ENCODE measurements around the gene INTS3.

The INTS3 gene

DNA sequence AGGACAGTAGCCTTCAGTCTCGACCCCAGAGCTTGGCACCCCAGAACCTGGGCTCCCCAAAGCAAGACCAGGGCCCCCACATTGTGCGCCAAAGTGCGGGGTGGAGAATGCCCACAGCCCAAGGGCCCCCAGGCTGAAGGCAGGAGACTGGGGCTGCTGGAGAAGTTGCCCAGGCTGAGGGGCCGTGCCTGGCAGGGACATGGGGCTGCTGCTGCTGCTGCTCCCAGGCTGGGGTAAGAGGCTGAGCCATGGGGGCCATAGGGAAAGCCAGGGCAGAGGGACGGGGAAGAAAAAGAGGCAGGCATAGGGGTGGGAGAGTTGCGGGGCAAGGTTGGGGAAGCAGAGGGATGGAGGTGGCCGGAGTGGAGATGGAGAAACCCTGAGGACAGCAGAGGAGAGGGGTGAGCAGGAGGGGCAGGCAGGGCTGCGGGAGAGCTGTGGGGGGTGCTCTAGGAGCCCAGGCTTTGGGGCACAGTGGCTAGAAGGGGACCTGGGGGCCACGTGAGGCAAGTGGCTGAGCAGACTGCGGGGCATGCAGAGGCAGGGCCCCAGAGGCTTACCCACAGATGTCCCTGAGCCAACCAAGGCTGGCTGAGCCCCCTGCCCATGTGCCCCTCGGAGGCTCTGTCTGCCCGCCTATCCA lies 66.2 kb downstream of the INTS3 start:
- DNase-seq (ENCODE audit: extremely low read depth, low read depth), result no peak
- TF ChIP-seq, protein P1, sequence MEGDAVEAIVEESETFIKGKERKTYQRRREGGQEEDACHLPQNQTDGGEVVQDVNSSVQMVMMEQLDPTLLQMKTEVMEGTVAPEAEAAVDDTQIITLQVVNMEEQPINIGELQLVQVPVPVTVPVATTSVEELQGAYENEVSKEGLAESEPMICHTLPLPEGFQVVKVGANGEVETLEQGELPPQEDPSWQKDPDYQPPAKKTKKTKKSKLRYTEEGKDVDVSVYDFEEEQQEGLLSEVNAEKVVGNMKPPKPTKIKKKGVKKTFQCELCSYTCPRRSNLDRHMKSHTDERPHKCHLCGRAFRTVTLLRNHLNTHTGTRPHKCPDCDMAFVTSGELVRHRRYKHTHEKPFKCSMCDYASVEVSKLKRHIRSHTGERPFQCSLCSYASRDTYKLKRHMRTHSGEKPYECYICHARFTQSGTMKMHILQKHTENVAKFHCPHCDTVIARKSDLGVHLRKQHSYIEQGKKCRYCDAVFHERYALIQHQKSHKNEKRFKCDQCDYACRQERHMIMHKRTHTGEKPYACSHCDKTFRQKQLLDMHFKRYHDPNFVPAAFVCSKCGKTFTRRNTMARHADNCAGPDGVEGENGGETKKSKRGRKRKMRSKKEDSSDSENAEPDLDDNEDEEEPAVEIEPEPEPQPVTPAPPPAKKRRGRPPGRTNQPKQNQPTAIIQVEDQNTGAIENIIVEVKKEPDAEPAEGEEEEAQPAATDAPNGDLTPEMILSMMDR (IDR thresholded peaks at IDR 0.05; ENCODE audit: low read depth, low read length, missing control alignments), result no peak
- H3K4me3 ChIP-seq (replicated peaks; ENCODE audit: low read depth, low read length), result no peak overlapping the region

DNA sequence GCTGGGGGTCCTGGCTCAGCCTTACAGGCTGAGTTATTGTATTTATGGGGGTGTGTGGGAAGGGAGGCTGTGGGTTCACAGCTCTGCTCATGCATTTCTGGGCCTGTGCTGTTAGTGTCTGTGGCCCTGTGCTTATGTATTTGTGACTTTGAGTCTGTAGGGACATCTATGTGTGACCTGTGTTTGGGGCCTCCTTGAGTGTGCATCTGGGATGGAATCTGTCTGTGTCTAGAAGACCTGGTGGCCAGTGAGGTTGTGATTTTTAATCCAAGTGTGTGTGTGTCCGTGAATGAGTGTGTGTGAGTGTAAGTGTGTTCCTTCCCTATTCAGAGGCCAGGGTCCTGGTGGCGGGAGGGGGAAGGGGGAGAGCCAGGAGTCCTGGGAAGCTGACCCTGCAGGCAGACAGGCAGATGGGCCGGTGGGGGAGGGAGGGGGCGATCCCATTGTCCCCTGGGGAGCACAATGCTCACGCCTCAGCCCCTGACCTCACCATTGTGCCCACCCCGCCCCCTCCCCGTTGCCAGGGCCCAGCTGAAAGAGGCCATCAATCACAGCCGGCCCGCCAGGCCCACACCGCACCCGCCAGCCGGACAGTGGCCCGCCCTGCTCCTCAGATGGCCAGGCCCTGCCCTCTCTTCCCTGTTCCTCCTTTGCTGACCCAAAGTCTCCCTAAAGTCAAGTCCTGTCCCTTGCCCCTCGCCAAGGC lies 66.9 kb downstream of the INTS3 start:
- DNase-seq (ENCODE audit: extremely low read depth, low read depth), result no peak
- TF ChIP-seq, protein P1 (IDR thresholded peaks at IDR 0.05; ENCODE audit: low read depth, low read length, missing control alignments), result no peak
- no peak overlapping the region for H3K4me3 ChIP-seq (replicated peaks; ENCODE audit: low read depth, low read length)

DNA sequence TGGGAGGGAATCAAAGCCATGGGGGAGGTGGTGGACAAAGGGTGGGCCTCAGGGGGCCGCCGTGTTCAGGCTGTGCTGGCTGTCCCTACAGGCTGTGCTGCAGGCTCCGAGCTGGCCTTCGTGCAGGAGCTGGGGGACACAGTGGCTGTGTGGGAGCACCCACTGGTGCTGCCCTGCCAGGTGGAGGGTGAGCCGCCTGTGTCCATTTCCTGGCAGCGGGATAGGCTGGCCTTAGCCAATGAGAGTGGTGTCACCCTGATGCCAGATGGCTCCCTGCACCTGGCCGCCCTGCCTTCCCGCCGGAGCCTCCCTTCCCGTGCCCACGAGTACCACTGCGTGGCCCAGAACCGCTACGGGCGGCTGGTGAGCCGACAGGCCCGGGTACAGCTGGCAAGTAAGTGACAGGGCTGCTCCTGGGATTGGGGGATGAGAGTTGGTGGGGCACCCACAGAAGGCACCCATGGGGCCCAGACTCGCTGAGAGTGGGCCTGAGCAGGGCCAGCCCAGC lies 67.5 kb downstream of the INTS3 start:
- TF ChIP-seq, protein P1 (IDR thresholded peaks at IDR 0.05; ENCODE audit: low read depth, low read length, missing control alignments), result no peak
- H3K4me3 ChIP-seq (replicated peaks; ENCODE audit: low read depth, low read length), result no peak overlapping the region
- DNase-seq (ENCODE audit: extremely low read depth, low read depth), result no peak

DNA sequence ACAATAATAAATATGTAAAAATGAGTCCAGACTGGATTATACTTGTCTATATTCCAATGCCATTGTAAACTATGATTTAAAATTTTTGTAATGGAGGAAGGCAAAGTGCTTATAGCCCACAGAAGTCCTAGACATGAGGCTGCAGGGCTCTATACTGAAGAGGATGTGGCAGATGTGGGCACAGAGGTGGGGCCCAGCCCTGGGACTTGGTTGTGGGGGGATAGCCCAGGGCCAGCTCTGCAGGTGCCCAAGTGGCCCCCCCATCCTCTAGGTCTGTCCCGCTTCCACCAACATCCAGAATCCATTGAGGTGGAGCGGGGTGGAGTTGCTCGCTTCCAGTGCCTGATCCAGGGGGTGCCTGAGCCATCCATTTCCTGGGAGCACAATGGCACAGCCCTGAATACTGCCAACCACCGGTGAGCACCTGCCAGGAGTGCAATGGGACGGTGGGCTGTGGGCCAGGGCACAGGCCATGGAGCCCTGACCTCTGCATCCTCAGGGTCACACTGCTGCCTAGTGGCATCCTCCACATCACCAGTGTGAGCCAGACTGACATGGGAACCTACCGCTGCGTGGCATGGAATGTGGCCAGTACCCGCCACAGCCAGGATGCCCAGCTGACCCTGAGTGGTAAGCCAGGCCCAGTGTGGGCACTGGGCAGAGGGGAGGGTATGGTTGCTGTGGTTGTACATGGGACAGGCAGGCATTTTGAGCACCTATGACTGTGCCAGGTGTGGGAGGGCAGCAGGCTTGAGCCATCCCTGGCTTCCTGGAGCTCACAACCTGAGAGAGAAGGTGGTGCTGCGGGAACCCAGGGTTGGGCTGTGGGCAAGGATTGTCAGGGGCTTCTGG lies 68.3 kb downstream of the INTS3 start:
- no peak for DNase-seq (ENCODE audit: extremely low read depth, low read depth)
- H3K4me3 ChIP-seq (replicated peaks; ENCODE audit: low read depth, low read length), result no peak overlapping the region
- TF ChIP-seq, protein P1 (IDR thresholded peaks at IDR 0.05; ENCODE audit: low read depth, low read length, missing control alignments), result no peak

DNA sequence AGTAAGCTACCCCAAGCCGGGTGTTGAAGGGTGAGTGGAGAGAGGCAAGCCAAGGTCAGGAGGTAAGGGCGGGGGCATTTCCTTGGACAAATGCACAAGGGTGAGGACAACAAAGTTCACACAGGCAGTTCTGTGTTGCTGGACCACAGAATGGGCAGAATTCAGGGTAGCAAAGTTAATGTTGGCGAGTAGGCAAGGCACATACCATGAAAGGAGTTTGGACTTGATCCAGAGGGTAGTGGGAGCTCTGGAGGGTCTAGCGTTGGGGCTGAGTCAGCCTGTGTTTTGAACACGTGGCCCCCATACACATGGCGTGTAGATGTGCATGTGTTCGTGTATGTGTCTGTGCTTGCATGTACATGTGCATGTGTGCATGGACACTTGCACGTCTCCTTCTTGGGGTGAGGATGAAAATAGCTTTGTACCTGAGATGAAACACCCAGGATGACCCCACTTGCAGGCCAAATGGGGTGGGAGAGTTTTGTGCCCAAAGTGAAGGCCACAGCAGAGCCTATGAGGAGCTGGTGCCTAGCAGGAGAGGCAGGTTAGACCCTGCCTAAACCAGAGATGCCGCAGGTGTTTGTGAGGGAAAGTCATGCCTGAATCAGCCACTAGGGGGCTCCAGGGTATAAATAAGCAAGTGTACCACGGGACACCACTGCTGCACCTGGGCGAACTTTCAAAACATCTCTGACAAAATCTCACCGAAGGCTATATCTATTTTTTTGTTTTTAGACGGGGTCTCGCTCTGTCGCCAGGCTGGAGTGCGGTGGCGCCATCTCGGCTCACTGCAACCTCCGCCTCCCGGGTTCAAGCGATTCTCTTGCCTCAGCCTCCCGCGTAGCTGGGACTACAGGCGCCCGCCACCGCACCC lies 69.2 kb downstream of the INTS3 start:
- no peak for DNase-seq (ENCODE audit: extremely low read depth, low read depth)
- H3K4me3 ChIP-seq (replicated peaks; ENCODE audit: low read depth, low read length), result no peak overlapping the region
- TF ChIP-seq, protein P1 (IDR thresholded peaks at IDR 0.05; ENCODE audit: low read depth, low read length, missing control alignments), result peak; percentile 83

DNA sequence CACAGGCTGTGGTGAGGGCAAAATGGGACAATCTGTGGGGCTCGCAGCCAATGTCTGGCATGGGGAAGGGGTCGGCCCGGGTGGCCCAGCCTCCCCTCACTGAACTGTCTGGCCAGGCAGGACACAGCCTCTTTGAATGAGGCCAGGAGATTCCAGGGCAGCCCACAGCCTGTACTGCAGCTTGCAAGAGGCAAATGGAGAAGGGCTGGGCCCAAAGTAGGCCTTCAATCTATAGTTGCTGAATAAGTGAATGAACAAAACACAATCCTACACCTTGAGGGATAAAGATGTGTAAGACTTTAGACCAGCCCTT lies 70.6 kb downstream of the INTS3 start:
- no peak for DNase-seq (ENCODE audit: extremely low read depth, low read depth)
- no peak overlapping the region for H3K4me3 ChIP-seq (replicated peaks; ENCODE audit: low read depth, low read length)
- TF ChIP-seq, protein P1 (IDR thresholded peaks at IDR 0.05; ENCODE audit: low read depth, low read length, missing control alignments), result no peak

Data from HFF-Myc (cell line).